ENCODE results near the gene POTEB.
"Not testable (repeated sequence)": the region's sequence is repeated elsewhere in the genome, so short reads cannot be mapped to it uniquely, and the experiment has no call there.

The POTEB gene

DNA sequence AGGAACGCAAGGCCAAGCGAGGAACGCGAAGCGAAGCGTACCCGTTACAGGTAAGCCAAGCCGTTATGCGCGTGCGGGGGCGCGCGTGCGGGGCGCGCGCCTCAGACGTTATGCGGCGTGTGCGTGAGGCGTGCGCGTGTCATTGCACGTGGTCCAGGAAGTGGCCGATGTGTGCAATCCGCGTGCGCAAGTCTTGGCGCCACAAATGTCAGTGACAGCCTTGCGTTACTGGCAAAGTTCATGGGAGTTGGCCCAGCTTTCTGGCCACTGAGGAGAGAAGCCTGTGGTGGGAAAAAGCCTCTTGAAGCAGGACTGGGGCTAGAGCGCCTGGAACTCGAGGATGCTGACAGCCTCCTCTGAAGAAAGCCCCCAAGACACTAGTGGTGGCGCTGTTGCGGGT, at the start of gene POTEB:
POTEB (minus strand) TSS at position 101 of the 400 bp plus-strand sequence. CDS start 489 bp downstream, outside the sequence.
- not testable (repeated sequence) for H3K4me1 ChIP-seq (ENCODE audit: insufficient read depth, low read length); H3K9ac ChIP-seq (ENCODE audit: low read depth, low read length); H3K9me3 ChIP-seq (ENCODE audit: control insufficient read depth, insufficient read depth, low read length)

DNA sequence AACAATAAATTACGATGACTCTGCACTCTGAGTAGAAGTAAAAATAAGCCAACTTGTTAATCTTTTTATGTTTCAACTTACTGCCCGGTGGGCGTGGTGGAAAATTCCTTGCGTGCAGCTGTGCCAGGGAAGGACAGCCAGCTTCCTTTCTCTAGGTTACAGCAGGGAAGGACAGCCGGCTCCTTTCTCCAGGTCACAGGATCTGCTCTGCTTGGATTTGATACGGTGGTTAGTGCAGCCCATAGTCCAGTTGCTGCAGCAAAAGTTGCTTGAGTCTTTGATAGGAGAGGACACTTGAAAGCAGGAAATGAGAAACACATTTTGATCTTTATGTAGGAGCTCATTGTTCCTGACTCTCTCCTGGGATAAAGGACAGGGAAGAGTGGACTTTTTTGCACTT, 13.4 kb upstream of the POTEB start:
- H3K4me1 ChIP-seq (ENCODE audit: insufficient read depth, low read length); H3K36me3 ChIP-seq (ENCODE audit: insufficient read depth, low read length); H3K9ac ChIP-seq (ENCODE audit: low read depth, low read length); H3K9me3 ChIP-seq (ENCODE audit: control insufficient read depth, insufficient read depth, low read length): not testable (repeated sequence)

More for the DNA sequence above, at the start of gene POTEB:
- H3K36me3 ChIP-seq (ENCODE audit: insufficient read depth, low read length), result not testable (repeated sequence)

DNA sequence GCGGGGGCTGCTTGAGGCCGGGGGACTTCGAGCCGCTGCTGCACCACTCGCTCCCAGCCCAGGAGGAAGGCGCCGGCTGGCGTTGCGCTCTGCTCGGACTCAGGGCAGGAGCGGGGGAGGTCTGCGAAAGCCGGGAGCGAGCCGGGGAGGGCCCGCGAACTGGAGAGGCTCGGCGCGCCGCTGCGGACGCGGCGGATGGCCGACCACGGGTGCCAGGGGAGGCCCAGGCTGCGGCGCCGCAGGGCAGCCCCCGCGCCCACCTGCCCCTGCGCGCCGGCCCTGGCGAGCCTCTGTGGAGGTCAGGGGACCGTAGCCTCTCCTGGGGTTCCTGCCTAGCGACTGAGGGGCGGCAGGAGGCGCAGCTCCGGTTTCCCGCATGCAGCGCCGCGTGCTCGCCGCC, 12.0 kb upstream of the POTEB start:
- H3K4me1 ChIP-seq (ENCODE audit: insufficient read depth, low read length); H3K9ac ChIP-seq (ENCODE audit: low read depth, low read length); H3K36me3 ChIP-seq (ENCODE audit: insufficient read depth, low read length); H3K9me3 ChIP-seq (ENCODE audit: control insufficient read depth, insufficient read depth, low read length): not testable (repeated sequence)

- not testable (repeated sequence) for H3K9ac ChIP-seq (ENCODE audit: low read depth, low read length); H3K4me1 ChIP-seq (ENCODE audit: insufficient read depth, low read length); H3K36me3 ChIP-seq (ENCODE audit: insufficient read depth, low read length); H3K9me3 ChIP-seq (ENCODE audit: control insufficient read depth, insufficient read depth, low read length)
Observed at GRCh38 chr15:21838831-21839230, 38.7 kb downstream of the POTEB start.
